ENCODE results near the gene HLX.

HLX gene

GRCh38 chr1:220882061-220882891 lies 3.0 kb downstream of the HLX start:
- DNase-seq = no peak

- DNase-seq = no peak
These were observed 5.1 kb downstream of the HLX start for GRCh38 chr1:220884109-220884980.

- no peak for DNase-seq
These were observed 6.0 kb downstream of the HLX start for GRCh38 chr1:220884981-220885918.

- no peak for DNase-seq
These were observed 6.7 kb downstream of the HLX start for GRCh38 chr1:220885971-220886370.

GRCh38 chr1:220886470-220887201 lies 7.4 kb downstream of the HLX start:
- no peak for DNase-seq

- DNase-seq = no peak
These were observed 7.9 kb downstream of the HLX start for GRCh38 chr1:220887202-220887519.

- DNase-seq = no peak
These were observed 8.5 kb downstream of the HLX start for GRCh38 chr1:220887520-220888416.

GRCh38 chr1:220888417-220888986 lies 9.3 kb downstream of the HLX start:
- no peak for DNase-seq

GRCh38 chr1:220889333-220889732 lies 10.1 kb downstream of the HLX start:
- DNase-seq = no peak

GRCh38 chr1:220889848-220890287 lies 10.6 kb downstream of the HLX start:
- no peak for DNase-seq

- no peak for DNase-seq
These were observed 11.4 kb downstream of the HLX start for GRCh38 chr1:220890602-220891001.

- DNase-seq = no peak
These were observed 12.2 kb downstream of the HLX start for GRCh38 chr1:220891224-220892085.

GRCh38 chr1:220892086-220892376 lies 12.8 kb downstream of the HLX start:
- no peak for DNase-seq

GRCh38 chr1:220892997-220893700 lies 13.9 kb downstream of the HLX start:
- no peak for DNase-seq

GRCh38 chr1:220893701-220894024 lies 14.4 kb downstream of the HLX start:
- DNase-seq = no peak

GRCh38 chr1:220894025-220894923 lies 15.0 kb downstream of the HLX start:
- DNase-seq = no peak

GRCh38 chr1:220894924-220895256 lies 15.6 kb downstream of the HLX start:
- DNase-seq = no peak

GRCh38 chr1:220895412-220895946 lies 16.2 kb downstream of the HLX start:
- DNase-seq = no peak

Data from stimulated activated CD4-positive, alpha-beta T cell treated with anti-CD3 and anti-CD28 coated beads, Interleukin-1b, Interleukin-23, amount 100 ng/mL, for 48 hours (primary cell).